Measurements from ENCODE around the gene CCL13. TPM values are rescaled to one million over a fixed set of nuclear protein-coding genes. Genes with fewer than 3 reads are reported as not detected.
"Not testable (repeated sequence)": the region's sequence is repeated elsewhere in the genome, so short reads cannot be mapped to it uniquely, and the experiment has no call there.

CCL13 gene
- total RNA-seq, 1 donor from 2014 or later: not detected

DNA sequence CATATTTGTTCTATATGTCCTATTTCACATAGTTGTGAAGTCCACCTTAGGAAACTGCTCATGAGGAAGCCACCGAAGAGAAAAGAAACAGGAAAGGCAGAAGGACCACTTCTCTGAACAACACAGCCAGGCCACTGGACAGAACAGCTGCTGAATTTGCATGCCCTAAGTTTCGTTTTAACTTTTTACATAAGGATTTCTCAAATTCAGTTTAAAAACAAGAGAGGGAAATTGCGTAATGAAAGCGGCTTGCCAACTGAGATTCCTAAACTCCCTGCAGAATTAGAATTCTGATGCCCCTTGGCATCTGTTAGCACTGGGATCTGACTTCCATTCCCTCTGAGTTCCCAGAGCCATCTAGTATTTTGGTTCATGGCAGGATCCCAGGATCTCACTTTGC lies 42.0 kb upstream of the CCL13 start:
- TF ChIP-seq, protein P1, sequence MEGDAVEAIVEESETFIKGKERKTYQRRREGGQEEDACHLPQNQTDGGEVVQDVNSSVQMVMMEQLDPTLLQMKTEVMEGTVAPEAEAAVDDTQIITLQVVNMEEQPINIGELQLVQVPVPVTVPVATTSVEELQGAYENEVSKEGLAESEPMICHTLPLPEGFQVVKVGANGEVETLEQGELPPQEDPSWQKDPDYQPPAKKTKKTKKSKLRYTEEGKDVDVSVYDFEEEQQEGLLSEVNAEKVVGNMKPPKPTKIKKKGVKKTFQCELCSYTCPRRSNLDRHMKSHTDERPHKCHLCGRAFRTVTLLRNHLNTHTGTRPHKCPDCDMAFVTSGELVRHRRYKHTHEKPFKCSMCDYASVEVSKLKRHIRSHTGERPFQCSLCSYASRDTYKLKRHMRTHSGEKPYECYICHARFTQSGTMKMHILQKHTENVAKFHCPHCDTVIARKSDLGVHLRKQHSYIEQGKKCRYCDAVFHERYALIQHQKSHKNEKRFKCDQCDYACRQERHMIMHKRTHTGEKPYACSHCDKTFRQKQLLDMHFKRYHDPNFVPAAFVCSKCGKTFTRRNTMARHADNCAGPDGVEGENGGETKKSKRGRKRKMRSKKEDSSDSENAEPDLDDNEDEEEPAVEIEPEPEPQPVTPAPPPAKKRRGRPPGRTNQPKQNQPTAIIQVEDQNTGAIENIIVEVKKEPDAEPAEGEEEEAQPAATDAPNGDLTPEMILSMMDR (IDR thresholded peaks at IDR 0.05; ENCODE audit: insufficient read depth, low read length, severe bottlenecking): no peak
- DNase-seq (ENCODE audit: low read depth) (no peak), FAIRE-seq (no peak)
- no peak overlapping the region for H3K4me3 ChIP-seq (ENCODE audit: low read depth, low read length)
- no peaks in the 10 kb centered on the region for H3K27me3 ChIP-seq (ENCODE audit: control insufficient read depth, insufficient read depth, low read length)
- H3K36me3 ChIP-seq (ENCODE audit: control insufficient read depth, insufficient read depth, low read length): no peaks in the 10 kb centered on the region

DNA sequence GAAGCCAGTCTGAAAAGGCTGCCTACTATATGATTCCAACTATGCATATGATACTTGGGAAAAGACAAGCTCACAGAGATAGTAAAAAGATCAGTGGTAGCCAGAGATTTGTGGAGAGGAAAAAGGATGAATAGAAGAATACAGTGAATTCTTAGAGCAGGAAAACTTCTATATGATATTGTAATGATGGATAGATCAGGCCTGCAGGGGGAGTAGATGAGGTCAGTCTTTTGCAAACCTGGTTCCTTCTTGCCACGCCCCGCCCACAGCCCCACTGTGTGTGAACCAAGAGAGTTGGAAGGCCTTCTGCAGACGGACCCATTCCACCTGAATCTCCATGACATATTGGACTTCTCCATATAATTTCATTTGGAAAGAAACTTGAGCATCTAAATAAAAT lies 37.8 kb upstream of the CCL13 start:
- FAIRE-seq: no peak
- no peak overlapping the region for H3K4me3 ChIP-seq (ENCODE audit: low read depth, low read length)
- TF ChIP-seq, protein P1 (IDR thresholded peaks at IDR 0.05; ENCODE audit: insufficient read depth, low read length, severe bottlenecking): no peak
- DNase-seq (ENCODE audit: low read depth): no peak
- H3K27me3 ChIP-seq (ENCODE audit: control insufficient read depth, insufficient read depth, low read length): no peaks in the 10 kb centered on the region
- H3K36me3 ChIP-seq (ENCODE audit: control insufficient read depth, insufficient read depth, low read length): no peaks in the 10 kb centered on the region

DNA sequence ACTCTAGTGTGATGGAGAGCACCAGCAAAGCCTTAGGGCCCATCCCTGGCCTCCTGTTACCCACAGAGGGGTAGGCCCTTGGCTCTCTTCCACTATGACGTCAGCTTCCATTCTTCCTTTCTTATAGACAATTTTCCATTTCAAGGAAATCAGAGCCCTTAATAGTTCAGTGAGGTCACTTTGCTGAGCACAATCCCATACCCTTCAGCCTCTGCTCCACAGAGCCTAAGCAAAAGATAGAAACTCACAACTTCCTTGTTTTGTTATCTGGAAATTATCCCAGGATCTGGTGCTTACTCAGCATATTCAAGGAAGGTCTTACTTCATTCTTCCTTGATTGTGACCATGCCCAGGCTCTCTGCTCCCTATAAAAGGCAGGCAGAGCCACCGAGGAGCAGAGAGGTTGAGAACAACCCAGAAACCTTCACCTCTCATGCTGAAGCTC lies 37.2 kb upstream of the CCL13 start, which contains the start of gene CCL8:
Gene CCL8, plus strand, starts transcription at position 397 of the 445 bp plus-strand sequence. CDS start 67 bp downstream, outside the sequence.
- TF ChIP-seq, protein P1 (IDR thresholded peaks at IDR 0.05; ENCODE audit: insufficient read depth, low read length, severe bottlenecking): no peak
- no peak for FAIRE-seq
- Histone ChIP-seq H3K27me3 (ENCODE audit: control insufficient read depth, insufficient read depth, low read length) (no peaks in the 10 kb centered on the region), H3K36me3 (ENCODE audit: control insufficient read depth, insufficient read depth, low read length) (no peaks in the 10 kb centered on the region), H3K4me3 (ENCODE audit: low read depth, low read length) (no peak within 1 kb of the TSS)
- DNase-seq (ENCODE audit: low read depth): no peak

DNA sequence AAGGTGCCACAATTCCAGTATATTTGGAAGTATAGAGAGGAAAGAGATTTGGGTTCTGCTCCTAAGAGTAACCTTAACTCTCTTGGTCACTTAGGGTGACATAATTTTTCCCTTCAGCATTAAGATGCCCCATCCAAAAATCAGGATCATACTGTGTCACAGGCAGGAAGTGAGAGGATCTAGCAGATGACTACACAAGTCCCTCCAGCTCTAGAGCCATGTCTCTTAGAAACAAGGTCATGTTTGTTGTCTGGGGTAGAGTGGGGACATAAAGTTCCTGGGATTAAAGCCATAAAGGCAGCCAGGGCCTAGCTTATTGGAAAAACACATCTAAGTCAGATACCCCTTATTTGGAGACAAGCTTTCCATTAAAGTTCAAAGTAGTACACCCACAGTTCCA lies 34.3 kb upstream of the CCL13 start:
- FAIRE-seq: peak; percentile 52
- TF ChIP-seq, protein P1 (IDR thresholded peaks at IDR 0.05; ENCODE audit: insufficient read depth, low read length, severe bottlenecking): no peak
- Histone ChIP-seq H3K4me3 (ENCODE audit: low read depth, low read length) (no peak overlapping the region), H3K27me3 (ENCODE audit: control insufficient read depth, insufficient read depth, low read length) (no peaks in the 10 kb centered on the region), H3K36me3 (ENCODE audit: control insufficient read depth, insufficient read depth, low read length) (no peaks in the 10 kb centered on the region)
- DNase-seq (ENCODE audit: low read depth): no peak

DNA sequence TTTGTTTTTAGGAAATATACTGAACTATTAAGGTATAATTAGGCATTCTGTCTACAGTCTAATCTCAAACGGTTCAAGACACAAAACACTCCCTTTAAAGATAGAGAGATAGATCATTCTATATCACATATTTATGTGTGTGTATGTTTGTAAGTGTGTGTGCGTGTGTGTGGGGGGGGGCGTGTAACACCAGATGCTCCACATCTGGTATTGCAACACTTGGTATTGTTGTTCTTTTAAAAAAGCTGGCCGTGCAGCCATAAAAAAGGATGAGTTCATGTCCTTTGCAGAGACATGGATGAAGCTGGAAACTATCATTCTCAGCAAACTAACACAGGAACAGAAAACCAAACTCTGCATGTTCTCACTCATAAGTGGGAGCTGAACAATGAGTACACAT lies 28.7 kb upstream of the CCL13 start:
- not testable (repeated sequence) for FAIRE-seq; DNase-seq (ENCODE audit: low read depth); H3K36me3 ChIP-seq (ENCODE audit: control insufficient read depth, insufficient read depth, low read length); H3K27me3 ChIP-seq (ENCODE audit: control insufficient read depth, insufficient read depth, low read length); H3K4me3 ChIP-seq (ENCODE audit: low read depth, low read length)

DNA sequence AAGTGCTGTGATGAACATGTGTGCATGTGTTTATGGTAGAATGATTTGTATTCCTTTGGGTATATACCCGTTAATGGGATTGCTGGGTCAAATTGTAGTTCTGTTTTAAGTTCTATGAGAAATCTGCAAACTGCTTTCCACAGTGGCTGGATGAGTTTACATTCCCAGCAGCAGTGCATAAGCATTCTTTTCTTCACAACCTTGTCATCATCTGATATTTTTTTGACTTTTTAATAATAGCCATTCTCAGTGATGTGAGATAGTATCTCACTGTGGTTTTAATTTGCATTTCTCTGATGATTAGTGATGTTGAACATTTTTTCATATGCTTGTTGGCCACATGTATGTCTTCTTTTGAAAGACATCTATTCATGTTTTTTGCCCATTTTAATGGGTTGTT lies 18.6 kb upstream of the CCL13 start:
- no peak overlapping the region for H3K4me3 ChIP-seq (ENCODE audit: low read depth, low read length)
- DNase-seq (ENCODE audit: low read depth) (no peak), FAIRE-seq (no peak)
- TF ChIP-seq, protein P1 (IDR thresholded peaks at IDR 0.05; ENCODE audit: insufficient read depth, low read length, severe bottlenecking): no peak
- H3K36me3 ChIP-seq (ENCODE audit: control insufficient read depth, insufficient read depth, low read length): no peaks in the 10 kb centered on the region
- no peaks in the 10 kb centered on the region for H3K27me3 ChIP-seq (ENCODE audit: control insufficient read depth, insufficient read depth, low read length)
